ENCODE measurements around the gene KCNS1. TPM values are rescaled to one million over a fixed set of nuclear protein-coding genes. Genes with fewer than 3 reads are reported as not detected.
A peak's percentile ranks its signal among the peaks of the same experiment; 100 is the strongest.

Gene KCNS1
- total and polyA plus RNA-seq, 2 experiments from 2014 or later: 0.37 to 3.2 TPM

DNA sequence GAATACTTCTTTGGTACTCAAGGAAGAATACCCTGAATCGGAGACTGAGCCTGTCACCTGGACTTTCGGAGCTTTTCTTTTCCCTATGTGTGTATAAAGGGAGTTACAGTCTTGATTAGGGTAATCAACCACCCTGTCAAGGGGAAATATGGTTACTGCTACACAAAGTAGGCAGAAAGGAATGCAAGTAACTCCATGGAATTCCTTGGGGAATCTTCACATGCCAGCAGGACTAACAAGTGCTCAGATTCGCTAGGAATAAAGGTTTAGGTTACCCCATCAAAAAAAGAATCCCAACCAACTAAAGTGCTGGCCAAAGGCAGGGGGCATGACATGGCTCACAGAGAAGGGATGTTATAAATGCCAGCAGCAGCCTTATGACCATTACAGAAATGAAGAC lies 10.4 kb downstream of the KCNS1 start (continued):
- TF ChIP-seq CTCF (conservative IDR thresholded peaks at IDR 0.05; ENCODE audit: low read depth in 2 of 2) (no peak), REST (IDR thresholded peaks at IDR 0.05; ENCODE audit: unreplicated experiment) (no peak)

GRCh38 chr20:45088247-45088646 lies 12.7 kb downstream of the KCNS1 start:
- no peak overlapping the region for H2AFZ ChIP-seq
- no peak overlapping the region for H3K27ac ChIP-seq (ENCODE audit: low read depth)
- H3K4me1 Mint-ChIP-seq: peaks cover 14% of the 10 kb centered on the region

More at GRCh38 chr20:45088247-45088646, 12.7 kb downstream of the KCNS1 start:
- TF ChIP-seq EZH2 (IDR thresholded peaks at IDR 0.05; ENCODE audit: low read depth, unreplicated experiment) (no peak), CREB1 (CRISPR knock-in tag; IDR thresholded peaks at IDR 0.05; ENCODE audit: low read depth) (no peak), JUNB (IDR thresholded peaks at IDR 0.05; ENCODE audit: unreplicated experiment) (no peak), REST (IDR thresholded peaks at IDR 0.05; ENCODE audit: unreplicated experiment) (no peak), CTCF (conservative IDR thresholded peaks at IDR 0.05; ENCODE audit: low read depth in 2 of 2) (no peak), NANOG (IDR thresholded peaks at IDR 0.05; ENCODE audit: borderline replicate concordance) (no peak), ZNF331 (CRISPR knock-in tag; IDR thresholded peaks at IDR 0.05; ENCODE audit: low read depth) (no peak), ETS1 (IDR thresholded peaks at IDR 0.05) (no peak), STAT1 (IDR thresholded peaks at IDR 0.05; ENCODE audit: unreplicated experiment) (no peak), EZH2phosphoT487 (IDR thresholded peaks at IDR 0.05; ENCODE audit: unreplicated experiment) (no peak)
- Mint-ChIP-seq H3K36me3 (ENCODE audit: low read depth) (no peaks in the 10 kb centered on the region; the same call in 2 of the 3 replicates), H3K27ac (0 out of 2 replicates have a peak overlapping the region, but pooled peaks have one; percentile 48), H3K4me3 (no peak overlapping the region), H3K9me3 (no peaks in the 10 kb centered on the region), H3K27me3 (ENCODE audit: insufficient read depth, low read depth, poor library complexity) (peaks cover 3% of the 10 kb centered on the region)
- no peaks in the 10 kb centered on the region for H3K79me2 ChIP-seq (replicated peaks; ENCODE audit: insufficient read depth)
- no peaks in the 10 kb centered on the region for H4K20me1 ChIP-seq (replicated peaks; ENCODE audit: insufficient read depth)
- ATAC-seq (peak; percentile 45), DNase-seq (ENCODE audit: low spot score) (peak; percentile 19)
- no peaks in the 10 kb centered on the region for H3F3A ChIP-seq (replicated peaks; ENCODE audit: low read depth)
- no peak overlapping the region for H3K4me3 ChIP-seq
- no peaks in the 10 kb centered on the region; the same call in 1 of the 2 replicates for H3K36me3 ChIP-seq (ENCODE audit: insufficient read depth)
- no peaks in the 10 kb centered on the region for H3K9me2 ChIP-seq (ENCODE audit: insufficient read depth)
- peaks cover 6% of the 10 kb centered on the region; the same call in 1 of the 2 replicates for H3K4me1 ChIP-seq (ENCODE audit: insufficient read depth)
- no peaks in the 10 kb centered on the region for H3K27me3 ChIP-seq (ENCODE audit: insufficient read depth)
- H3K4me2 ChIP-seq: 0 out of 2 replicates have a peak overlapping the region, but pooled peaks have one; percentile 2

All from GM23338 (cell line).